GM19351 (cell line): ENCODE measurements around the gene OR7A5.
"Not testable (repeated sequence)": the region's sequence is repeated elsewhere in the genome, so short reads cannot be mapped to it uniquely, and the experiment has no call there.

Source experiments
- ATAC-seq: cut with Tn5 transposase; IDR thresholded peaks from one replicate; pipeline ENCODE4 v1.9.1; 2021; ENCODE audit warnings: mild to moderate bottlenecking, moderate library complexity; ENCODE audit not compliant: unreplicated experiment

The OR7A5 gene

GRCh38 chr19:14785102-14785793, 49.7 kb downstream of the OR7A5 start:
- not testable (repeated sequence) for ATAC-seq

- not testable (repeated sequence) for ATAC-seq
Measured at GRCh38 chr19:14784730-14785101, 50.3 kb downstream of the OR7A5 start.

GRCh38 chr19:14783410-14783998, 51.5 kb downstream of the OR7A5 start:
- not testable (repeated sequence) for ATAC-seq

DNA sequence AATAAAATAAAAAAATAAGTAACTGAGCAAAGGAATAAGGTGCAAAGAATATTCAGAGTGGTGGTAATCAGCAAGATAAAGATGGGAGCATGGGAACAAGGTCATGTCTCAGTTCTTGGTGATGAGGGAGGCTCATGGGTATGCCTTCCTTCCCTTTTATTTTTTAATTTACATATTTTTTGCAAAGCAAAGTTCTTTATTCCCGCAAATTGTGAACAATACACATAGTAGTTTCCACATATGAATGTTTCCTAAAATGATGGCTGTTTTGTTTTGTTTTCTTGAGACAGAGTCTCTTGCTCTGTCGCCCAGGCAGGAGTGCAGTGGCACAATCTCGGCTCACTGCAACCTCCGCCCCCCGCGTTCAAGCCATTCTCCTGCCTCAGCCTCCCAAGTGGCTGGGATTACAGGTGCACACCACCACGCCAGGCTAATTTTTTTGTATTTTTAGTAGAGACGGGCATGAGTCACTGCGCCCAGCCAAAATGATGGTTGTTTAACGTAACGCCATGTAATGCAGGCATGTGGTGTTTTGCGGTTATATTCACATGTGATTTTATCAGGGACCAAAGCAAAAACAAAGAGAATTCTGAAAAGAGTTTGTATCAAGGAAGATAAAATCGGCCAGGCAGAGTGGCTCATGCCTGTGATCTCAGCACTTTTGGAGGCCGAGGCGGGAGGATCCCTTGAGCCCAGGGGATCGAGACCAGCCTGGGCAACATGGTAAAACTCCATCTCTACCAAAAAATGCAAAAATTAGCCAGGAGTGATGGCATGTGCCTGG, 52.2 kb downstream of the OR7A5 start:
- ATAC-seq: no peak

DNA sequence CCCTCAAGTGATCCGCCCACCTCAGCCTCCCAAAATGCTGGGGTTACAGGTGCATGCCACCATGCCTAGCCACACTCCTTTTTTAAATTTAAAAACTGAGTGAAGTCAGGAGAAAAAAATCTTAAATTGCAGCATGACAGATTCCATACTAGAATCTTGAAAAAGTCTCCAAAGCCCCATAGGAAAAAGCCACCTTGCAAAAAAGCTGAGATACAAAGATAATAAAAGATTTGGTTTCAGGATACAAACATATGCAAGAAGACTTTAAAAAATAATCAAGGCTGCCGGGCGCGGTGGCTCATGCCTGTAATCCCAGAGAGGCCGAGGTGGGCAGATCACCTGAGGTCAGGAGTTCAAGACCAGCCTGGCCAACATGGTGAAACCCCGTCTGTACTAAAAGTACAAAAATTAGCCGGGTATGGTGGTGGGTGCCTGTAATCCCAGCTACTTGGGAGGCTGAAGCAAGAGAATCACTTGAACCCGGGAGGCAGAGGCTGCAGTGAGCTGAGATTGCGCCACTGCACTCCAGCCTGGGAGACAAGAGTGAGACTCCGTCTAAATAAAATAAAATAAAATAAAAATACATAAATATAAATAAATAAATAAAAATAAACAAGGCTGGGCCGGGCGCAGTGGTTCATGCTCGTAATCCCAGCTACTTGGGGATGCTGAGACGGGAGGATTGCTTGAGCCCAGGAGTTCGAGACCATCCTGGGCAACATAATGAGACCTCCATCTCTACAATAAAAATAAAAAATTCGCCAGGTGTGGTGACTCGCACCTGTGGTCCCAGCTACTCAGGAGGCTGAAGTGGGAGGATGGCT, 53.1 kb downstream of the OR7A5 start:
- ATAC-seq: not testable (repeated sequence)

GRCh38 chr19:14780622-14781225, 54.3 kb downstream of the OR7A5 start:
- not testable (repeated sequence) for ATAC-seq

DNA sequence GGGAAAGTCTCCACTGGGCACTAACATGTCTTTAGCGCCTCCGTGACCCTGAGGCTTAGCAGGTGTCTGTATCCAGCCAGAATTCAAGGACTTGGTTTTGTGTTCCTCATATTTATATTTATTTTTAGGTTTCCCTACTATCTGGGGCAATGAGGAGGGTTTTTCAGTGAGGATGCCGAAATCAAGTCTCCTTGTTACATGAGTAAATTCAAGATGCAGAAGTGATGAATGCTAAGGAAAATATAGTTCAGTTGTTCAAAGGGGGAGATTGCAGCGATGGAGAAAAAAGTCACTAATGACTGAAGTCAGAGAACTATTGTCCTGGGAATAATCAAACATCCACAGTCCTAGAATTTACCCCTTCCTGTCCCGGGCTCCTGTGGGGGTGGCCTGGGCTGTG, 55.8 kb downstream of the OR7A5 start:
- ATAC-seq: no peak

DNA sequence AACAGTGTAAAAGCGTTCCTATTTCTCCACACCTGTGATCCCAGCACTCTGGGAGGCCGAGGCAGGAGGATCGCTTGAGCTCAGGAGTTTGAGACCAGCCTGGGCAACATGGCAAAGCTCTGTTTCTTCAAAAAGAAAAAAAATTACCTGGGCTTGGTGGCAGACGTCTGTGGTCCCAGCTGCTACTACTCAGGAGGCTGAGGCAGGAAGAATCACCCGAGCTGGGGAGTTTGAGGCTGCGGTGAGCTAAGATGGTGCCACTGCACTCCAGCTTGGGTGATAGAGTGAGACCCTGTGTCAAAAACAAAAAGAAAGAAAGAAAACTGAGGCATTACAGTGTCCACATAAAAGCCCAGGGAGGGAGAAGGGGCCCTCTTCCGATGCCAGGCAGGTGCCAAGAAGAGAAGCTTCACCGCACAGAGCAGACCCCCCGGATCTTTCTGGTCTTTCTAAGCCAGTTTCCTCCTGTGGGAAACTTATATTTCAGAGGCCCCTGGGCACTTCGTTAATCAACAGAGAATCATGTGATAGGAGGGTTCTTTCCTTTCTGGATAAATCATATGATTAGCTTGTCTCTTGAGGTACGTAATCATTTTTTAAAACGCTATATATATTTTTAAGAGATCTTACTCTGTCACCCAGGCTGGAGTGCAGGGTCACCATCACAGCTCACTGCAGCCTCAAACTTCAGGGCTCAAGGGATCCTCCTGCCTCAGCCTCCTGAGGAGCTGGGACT, 56.7 kb downstream of the OR7A5 start, which contains the start of gene ADGRE2:
TSS of gene ADGRE2 (minus strand) at position 451 of the 736 bp plus-strand sequence. CDS start 1,804 bp downstream, outside the sequence.
- ATAC-seq: not testable (repeated sequence)

- ATAC-seq: not testable (repeated sequence)
Measured at GRCh38 chr19:14777645-14778044, 57.3 kb downstream of the OR7A5 start.
